HT-29 (cell line): ENCODE measurements around the gene FSTL4. TPM values are rescaled to one million over a fixed set of nuclear protein-coding genes. Genes with fewer than 3 reads are reported as not detected.
"Not testable (repeated sequence)": the region's sequence is repeated elsewhere in the genome, so short reads cannot be mapped to it uniquely, and the experiment has no call there.

Experiments
- DNase-seq: peaks from one replicate; pipeline ENCODE4 v3.0.0-alpha.2; 2015; ENCODE audit warnings: low spot score
- total RNA-seq: library from RNA; depleted of rRNA; stranded (reverse); fragments of >200 nt; shearing (Covaris generic); gene quantifications from 2 replicates; pipeline ENCODE4 v1.2.3, GENCODE V29; 2014

Gene FSTL4
- total RNA-seq, 1 experiment from 2014 or later, result 0.33 TPM

- no peak for DNase-seq
These were observed 154.6 kb downstream of the FSTL4 start for GRCh38 chr5:133457439-133458355.

- DNase-seq, result no peak
These were observed 155.4 kb downstream of the FSTL4 start for GRCh38 chr5:133456933-133457402.

GRCh38 chr5:133455676-133456075, 156.7 kb downstream of the FSTL4 start:
- no peak for DNase-seq

- DNase-seq, result no peak
These were observed 157.9 kb downstream of the FSTL4 start for GRCh38 chr5:133454442-133454841.

- DNase-seq, result no peak
These were observed 158.5 kb downstream of the FSTL4 start for GRCh38 chr5:133453831-133454230.

- no peak for DNase-seq
These were observed 159.1 kb downstream of the FSTL4 start for GRCh38 chr5:133453084-133453780.

- DNase-seq, result no peak
These were observed 160.4 kb downstream of the FSTL4 start for GRCh38 chr5:133451926-133452325.

- no peak for DNase-seq
These were observed 162.1 kb downstream of the FSTL4 start for GRCh38 chr5:133450286-133450685.

- no peak for DNase-seq
These were observed 163.2 kb downstream of the FSTL4 start for GRCh38 chr5:133449181-133449580.

GRCh38 chr5:133446440-133446839, 165.9 kb downstream of the FSTL4 start:
- no peak for DNase-seq

- DNase-seq, result no peak
These were observed 166.6 kb downstream of the FSTL4 start for GRCh38 chr5:133445744-133446143.

- not testable (repeated sequence) for DNase-seq
These were observed 167.1 kb downstream of the FSTL4 start for GRCh38 chr5:133445204-133445603.

- DNase-seq, result no peak
These were observed 167.6 kb downstream of the FSTL4 start for GRCh38 chr5:133444711-133445110.

GRCh38 chr5:133441166-133441815, 171.1 kb downstream of the FSTL4 start:
- DNase-seq, result no peak

GRCh38 chr5:133440467-133441115, 171.8 kb downstream of the FSTL4 start:
- no peak for DNase-seq

GRCh38 chr5:133439859-133440258, 172.5 kb downstream of the FSTL4 start:
- no peak for DNase-seq

- DNase-seq, result no peak
These were observed 173.9 kb downstream of the FSTL4 start for GRCh38 chr5:133438487-133438886.

GRCh38 chr5:133434336-133434735, 178.0 kb downstream of the FSTL4 start:
- no peak for DNase-seq

- no peak for DNase-seq
These were observed 178.7 kb downstream of the FSTL4 start for GRCh38 chr5:133433641-133434040.

GRCh38 chr5:133432956-133433532, 179.3 kb downstream of the FSTL4 start:
- no peak for DNase-seq

GRCh38 chr5:133431326-133431865, 180.9 kb downstream of the FSTL4 start:
- no peak for DNase-seq
